Right forelimb (tissue), 1 donor: ENCODE data around the gene CEP164.
"Not testable (repeated sequence)": the region's sequence is repeated elsewhere in the genome, so short reads cannot be mapped to it uniquely, and the experiment has no call there.

ENCODE experiments used
- DNase-seq: peaks from one replicate; pipeline ENCODE4 v3.0.0-alpha.2; 2018

Gene CEP164

DNA sequence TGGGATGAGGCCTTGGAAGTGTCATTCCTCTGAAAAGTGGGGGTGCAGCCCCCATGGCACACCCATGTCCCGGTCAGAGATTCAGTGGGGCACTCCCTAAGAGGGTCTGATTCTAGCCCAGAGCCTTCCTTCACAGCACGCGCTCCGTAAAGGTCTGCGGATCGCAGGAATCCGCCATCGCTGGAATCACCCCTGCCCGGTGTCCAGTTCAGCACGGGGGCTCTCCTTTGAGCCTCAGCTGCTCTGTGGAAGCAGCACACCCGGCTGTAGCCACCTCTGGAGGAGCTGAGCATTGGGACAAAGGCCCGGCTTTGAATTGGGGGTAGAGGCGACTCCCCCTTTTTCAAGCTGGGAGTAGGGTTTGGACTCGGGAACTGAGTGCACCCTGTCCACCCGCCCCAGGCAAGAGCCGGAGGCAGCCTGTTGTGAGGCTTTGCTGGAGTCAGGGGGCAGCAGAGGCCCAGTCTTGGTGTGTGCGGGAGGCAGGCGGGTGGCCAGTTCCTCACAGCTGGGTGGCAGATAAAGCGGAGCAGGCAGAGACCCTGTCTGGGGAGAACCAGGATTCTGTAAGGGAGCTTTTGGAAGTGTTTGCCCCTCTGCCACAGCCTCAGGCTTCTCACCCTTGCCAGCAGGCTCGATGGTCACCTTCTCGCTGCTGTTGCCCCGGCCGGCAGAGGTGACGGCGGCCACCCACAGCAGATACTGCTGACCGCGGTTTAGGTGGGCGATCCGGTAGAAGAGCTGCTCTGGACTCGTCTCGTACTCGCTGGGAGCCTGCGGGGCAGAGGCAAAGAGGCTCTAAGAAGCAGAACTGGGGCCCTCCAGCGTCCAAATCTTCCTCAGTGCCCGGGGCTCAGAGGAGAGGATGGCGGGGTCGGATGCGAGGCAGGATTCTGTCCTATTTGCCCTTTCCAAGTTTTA, 115.9 kb downstream of the CEP164 start:
- peak; percentile 84 for DNase-seq

DNA sequence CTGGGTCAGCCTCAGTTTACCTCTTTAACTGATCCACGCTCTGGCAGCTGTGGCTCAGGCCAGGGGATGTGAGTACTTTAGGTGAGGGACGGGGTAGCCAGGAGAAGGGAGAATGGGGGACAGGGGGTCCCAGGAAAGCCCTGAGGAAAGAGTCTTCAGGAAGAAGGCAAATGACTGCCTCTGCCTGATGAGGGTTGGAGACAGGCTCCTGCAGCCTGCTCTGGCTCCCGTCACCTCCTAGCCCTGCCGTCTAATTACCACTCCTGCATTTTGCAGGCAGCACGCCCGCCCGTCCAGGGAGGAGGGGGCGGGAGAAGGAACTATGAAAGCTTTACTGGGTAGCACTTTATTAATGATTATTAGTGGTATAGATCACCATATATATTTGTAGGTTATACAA, 116.6 kb downstream of the CEP164 start:
- DNase-seq = no peak

DNA sequence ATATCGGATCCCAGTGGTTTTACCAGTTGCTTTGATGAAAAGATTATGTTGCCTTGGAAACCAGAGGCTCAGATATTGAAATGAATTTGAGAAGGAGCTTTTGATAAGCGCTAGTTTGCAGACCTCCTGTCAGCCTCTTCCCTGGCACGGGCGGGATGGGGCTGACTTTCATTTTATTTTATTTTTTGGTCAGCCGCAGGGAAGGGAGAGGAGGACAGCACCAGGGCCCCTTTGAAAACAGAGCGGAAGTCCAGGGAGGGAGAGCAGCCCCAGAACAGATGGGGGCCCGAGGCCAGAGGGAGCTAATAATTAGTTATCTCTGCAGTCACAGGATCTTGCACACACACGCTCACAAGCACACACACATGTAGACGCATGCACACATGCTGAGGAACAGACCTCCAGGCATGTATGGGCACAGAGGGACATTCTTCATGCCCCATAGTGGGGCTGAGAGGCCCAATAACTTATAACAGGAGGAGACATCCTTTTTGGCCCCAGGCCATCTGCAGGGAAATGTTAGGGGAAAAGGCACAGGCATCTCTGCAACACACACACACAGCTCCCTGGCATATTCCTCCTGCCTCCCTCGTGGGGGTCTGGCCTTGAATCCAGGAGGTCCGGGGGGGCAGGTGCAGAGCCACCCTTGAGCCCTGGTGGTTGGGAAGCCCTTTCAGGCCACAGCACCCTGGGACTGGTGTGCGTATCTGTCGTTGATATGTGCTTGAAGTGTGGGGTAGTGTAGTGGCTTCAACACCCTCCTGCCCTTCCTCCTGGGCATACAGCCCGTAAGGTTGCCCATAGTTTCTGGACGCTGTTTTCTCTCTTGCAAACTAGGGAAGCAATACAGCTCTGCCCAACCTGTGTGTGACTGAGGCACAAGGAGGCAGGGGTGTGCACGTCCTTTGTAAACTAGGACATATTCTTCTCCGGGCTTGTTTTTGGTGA, 117.3 kb downstream of the CEP164 start:
- DNase-seq = no peak

DNA sequence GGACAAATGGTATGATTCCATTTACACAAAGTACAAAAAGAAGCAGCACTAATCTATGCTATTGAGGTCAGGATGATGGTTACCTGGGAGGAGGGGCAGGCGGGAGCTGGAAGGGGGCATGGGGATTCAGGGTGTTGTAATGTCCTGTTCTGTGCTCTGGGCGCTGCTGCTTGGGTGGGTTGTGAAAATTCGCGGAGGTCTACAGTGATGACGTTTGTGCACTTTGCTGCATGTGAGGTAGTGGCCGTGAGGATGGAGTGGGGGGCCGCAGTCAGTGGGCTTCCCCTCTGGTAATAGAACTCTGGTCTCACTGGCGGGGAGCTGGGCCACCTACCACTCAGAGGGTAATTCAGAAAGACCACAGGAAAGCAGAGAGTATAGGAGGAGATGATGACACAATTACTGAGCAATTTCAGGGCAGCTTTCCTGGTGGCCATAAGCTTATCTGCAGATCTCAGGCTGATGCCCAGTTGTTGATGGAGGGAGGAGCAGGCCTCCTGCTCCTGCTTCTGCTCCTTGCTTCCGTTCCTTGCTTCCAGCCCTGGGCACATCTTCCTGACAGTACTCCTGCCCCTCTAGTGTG, 121.5 kb downstream of the CEP164 start:
- DNase-seq = no peak

DNA sequence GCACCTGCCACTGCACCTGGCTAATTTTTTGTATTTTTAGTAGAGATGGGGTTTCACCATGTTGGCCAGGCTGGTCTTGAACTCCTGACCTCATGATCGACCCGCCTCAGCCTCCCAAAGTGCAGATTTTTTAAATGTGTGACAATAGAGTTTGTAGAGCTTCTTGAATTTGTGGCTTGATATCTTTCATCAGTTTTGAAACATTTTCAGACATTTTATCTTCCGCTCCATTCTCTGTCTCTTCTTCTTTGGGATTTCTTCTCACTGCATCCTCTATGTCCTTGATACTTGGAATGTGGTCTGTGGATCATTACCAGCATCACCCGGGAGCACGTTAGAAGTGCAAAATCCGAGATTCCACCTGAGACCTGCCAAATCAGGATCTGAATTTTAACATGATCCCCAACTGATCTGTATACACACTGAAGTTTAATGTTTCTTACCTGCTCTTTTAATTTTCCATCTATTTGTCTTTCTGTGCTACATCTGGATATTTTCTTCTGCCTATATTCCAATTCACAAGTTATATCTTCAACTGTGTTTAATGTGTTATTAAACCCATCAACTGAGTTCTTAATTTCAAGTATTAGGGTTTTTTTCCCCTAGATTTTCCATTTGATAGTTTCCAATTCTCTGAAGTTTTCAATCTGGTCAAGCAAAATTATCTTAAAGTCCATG, 126.4 kb downstream of the CEP164 start:
- DNase-seq = no peak

DNA sequence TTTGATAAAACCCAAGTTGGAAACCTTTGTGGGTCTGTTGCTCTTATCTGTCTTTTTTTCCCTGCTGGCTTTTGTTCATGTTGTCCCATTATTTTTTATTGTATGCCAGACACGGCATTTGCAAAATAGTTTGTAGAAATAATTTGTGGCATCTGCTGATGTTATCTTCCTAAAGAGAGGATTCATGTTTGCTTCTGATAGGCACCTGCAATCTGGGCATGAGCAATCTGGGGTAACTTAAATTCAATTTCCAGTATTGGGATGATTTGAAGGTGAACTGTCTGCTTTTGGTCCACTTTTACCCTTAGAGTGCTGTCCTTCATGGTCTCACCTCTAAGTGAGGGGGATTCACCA, 126.9 kb downstream of the CEP164 start:
- no peak for DNase-seq

DNA sequence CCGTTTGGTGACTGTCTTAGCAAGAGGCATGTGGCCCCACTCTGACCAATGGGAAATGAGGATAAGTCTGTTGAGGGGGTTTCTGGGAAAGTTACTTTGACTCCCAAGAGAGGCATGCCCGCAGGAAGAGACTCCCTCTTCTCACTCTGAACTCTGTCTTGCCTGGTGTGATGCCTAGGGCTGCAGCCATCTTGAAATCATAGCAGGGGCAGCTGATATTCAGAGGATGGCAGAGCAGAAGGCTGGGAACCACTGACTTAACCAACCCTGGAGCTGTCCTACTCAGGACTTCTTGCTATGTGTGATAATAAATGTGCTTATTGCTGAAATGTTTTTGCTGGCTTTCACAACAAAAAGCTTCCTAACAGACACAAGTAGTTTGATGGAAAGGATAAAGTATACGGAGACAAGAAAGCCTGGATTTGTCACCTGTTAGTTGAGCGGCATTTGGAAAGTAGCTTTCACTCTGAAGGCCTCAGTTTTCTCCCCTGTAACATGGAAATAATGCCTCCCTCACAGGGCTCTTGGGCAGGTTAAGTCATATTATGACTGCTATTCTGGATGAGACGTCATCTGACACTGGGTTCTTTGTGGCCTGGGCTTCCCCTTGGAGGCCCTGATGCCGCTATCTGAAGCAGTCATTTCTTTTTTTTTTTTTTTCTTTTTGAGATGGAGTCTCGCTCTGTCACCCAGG, 128.5 kb downstream of the CEP164 start:
- no peak for DNase-seq

DNA sequence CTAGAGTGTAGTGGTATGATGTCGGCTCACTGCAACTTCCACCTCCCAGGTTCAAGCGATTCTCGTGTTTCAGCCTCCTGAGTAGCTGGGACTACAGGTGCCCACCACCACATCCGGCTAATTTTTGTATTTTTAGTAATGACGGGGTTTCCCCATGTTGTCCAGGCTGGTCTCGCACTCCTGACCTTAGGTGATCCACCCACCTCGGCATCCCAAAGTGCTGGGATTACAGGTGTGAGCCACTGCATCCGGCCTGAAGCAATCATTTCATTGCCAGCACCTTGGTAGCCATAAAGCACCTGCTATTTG, 129.0 kb downstream of the CEP164 start:
- DNase-seq = not testable (repeated sequence)

DNA sequence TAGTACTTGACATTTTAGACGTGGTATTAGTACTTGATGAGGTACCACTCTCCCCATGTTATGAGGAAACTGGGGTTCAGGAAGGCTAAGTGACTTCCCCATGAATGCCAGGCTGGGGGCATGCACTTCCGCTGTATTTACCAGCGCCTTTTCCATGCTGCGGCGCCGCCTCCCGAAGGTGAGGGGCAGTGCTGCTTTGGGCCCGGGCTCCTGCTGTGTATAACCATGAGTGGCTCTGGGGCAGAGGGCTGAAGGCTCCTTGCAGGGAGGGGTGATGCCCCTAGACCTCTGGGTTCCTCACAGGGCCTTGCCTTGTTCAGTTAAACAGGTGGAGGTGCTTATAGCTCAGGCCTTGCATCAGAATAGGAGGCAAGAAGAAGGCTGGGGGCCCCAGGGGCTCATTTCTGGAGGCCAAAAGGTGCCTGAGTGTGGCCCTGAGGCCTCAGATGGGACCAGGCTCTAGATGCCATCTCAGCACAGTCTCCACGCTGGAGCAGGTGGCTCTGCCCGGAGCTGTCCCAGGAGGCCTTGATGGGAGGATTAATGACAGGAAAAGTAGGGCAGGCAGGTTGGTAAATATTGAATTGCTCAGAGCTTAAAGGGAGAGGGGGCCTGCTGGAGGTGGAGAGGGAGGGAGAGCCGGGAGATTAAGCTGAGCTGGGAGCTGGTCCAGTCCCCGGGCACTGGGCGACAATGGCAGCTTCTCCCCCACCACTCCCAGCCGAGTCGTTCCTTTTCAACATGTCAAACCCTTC, 129.6 kb downstream of the CEP164 start:
- no peak for DNase-seq

DNA sequence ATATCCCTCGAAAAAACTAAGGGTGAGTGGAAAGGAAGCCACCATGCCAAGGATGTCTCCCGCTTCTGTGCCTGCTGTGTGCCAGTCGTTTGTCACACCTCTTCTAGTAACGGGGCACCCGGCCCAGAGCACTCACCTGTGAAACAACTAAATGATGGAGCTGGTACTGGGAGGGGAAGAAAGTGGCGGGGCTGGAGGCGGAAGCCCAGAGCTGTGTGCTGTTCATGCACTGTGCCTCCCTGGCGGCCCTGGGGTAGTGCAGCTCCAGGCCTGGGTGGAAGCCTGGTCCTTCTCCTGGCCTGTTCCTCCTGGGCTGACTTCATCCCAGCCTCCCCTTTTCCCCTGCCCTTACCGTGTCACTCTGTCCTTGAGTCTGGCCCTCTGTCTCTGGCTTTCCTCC, 130.2 kb downstream of the CEP164 start:
- DNase-seq = no peak

DNA sequence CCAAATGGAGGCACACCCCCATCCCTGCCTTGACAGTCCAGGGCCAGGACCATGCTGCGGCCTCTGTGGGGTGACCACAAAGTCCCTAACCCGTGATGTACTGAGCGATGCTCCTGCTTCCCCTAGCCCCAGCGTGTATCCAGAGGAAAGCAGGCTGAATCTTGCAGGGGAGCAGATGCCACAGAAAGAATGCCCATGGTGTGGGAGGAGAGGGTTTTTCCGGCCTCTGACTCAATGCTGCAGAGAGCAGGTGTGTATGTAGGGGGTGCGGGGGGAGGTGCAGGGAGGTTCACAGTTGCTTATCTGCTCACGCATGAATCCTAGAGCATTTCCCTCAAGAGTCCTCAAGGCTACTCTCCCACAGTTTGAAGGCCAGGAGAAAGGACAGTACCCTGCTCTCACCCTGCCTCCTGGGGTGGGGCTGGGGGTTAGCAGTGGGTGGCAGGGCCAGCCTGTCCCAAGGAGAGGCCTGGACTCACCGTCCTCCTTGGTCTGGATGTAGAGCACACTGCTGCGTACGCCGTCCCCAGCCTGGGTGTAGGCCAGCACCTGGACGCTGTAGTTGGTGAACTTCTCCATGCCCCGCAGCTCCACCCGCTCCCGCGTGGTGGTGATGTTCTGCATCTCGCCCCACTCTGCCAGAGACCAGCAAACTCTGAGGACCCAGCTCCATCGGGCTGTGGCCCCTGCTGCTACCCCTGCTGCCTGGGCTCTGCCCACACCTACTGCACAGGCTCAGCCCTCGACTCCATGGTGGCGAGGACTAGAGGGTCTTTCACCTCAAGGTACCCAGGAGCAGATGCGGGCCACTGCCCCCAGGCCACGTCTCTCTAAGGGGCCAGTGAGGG, 130.8 kb downstream of the CEP164 start:
- DNase-seq = no peak

DNA sequence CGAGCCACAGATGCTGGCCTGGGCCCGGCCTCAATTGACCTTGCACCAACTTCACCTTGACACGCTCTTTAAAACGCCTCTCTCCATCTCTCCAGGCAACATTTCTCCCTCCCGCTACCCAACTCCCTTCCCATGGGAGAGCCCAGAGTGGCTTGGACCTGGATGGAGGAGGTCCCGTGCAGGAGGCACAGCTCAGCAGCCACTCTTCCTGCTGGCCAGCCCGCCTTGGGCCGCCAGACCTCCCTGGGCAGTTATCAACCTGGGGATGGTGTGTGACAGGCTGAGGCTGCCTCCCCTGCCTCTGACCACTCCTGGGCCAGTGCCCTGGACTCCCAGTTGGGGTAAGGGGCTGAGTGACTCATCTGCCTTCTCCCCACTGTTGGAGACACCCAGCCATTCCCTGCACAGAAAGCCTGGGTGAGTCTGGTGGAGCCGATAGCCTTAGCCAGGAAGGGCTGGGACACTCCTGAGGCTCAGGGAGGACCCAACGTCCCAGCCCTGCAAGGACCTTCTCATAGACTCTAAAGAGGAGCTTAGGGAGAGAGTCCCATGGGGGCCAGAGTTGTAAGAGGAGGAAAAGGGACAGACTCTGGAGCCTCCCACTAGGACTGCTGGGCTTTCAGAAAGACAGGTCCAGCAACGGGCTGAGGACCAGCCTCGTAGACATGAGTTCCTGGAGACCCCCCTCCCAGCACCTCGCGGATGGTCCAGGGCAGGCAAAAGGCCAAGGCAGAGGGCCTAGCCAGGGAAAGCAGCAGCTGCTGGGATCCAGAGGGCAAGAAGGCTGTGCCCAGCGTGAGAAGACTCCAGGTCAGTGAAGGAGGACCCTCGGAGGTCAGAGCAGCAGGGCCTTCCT, 131.7 kb downstream of the CEP164 start:
- DNase-seq = no peak

DNA sequence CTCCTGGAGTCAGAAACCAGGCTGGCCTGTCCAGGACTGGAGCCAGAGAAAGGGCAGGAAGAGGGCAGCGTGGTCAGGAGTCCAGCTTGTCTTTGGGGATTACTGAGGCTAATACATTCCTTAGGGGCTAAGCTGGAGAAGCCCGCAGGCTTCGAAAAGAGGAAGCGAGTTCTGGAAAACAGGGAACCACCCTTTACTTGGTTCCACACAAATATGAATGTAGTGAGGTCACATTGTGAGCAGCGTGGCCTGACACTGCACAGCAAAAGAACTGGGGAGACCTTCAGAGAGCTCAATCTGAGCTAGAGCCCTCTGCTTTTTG, 132.3 kb downstream of the CEP164 start:
- no peak for DNase-seq

DNA sequence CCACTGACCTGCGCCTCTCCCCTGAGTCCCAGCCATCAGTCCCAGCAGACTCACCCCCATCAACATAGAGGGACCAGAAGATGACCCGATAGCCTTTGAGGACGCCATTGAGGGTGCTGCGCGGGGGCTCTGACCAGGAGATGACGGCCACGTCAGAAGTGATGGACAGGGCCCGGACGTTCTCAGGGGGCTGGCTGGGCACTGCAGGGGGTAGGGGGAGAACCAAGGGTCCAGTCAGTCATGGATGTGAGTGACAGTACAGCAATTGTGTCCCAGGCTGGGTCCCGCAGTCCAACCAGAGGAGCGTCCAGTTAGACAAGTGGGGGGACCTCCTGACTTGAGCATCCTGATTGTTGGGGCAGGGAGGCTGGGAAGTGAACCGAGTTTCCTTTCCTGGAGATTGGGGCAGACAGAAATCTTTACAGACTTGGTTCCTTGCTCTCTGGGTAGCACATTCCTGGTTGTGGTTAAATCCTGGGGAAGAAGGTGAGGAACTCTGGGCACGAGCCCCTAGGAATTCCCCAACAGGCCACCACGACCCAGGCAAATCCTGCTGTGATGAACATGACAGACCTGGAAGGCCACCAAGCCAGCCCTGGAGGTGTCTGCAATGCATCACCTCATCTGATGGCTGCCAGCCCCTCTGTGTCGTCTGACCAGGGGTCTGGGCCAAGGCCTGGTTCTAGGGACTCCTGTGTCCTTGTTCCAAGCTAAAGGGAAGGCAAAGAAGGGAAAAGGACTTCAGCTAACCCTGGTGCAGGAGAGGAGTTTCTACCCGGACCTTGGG, 133.9 kb downstream of the CEP164 start:
- peak; percentile 10 for DNase-seq

DNA sequence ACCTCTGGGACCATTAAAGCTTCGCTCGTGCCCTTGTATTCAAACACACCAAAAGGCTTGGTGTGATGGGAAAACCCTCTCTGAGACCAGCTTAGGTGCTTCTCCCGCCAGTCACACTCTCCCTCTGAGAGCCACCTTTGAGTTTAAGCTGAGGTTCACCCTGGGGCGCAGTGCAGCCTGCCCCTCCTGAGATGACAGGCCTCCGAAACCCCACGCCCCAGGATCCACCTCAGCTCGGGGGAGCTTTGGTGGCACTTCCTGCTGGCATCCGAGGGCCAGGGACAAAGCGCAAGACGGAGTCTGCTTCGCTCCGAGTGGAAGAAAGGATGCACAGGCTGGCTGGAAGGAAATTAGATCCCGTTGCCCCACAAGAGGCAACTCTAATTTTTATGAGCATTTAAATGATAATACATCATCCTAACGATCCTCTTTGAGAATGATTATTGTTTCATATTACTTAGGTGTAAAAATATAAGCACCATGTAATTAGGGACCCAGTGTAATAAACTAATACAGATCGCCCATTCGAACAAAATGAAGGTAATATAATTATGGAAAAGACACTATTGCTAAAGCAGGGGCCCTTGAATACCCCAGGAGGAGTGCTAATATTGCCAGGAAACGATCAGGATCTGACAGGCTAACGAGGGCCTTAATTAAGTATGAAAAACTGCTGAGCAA, 134.7 kb downstream of the CEP164 start:
- DNase-seq = peak; percentile 6

DNA sequence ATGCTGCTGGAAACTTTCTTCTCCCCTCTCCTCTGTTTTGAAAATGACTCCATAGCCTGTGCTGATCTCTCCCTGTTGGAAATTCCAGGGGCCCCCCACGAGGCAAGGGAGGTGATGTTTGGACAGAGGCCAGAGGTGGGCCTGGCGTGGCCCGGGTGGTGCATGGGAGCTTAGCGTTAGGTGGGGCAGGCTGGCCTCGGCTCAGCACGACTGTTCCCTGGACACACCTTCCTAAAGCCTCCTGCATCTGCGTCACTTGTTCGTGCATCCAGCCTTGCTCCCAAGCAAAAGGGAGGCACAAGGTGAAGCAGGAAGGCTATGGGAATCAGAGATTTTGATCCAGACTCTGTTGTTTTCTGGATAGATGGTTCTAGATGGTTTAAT, 135.2 kb downstream of the CEP164 start:
- DNase-seq = no peak
